Measurements from ENCODE around the gene CKM. TPM values are rescaled to one million over a fixed set of nuclear protein-coding genes. Genes with fewer than 3 reads are reported as not detected.

CKM gene
- total RNA-seq, 1 donor from 2014 or later = not detected

DNA sequence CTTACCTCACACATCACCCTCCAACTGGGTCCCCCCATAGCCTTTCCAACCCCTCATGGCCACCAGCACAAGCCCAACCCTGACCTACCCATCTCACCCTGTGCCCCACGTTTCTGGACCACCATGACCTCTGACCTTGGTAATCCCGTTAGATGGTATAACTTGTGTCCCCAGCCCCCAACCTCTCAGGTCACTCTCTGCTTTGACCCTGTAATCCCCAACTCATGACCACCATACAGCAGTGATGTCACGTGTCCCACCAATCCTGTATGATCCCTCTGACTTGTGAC is 26.4 kb upstream of the CKM start:
- H3K27ac Mint-ChIP-seq = no peak overlapping the region
- no peak for DNase-seq (ENCODE audit: low spot score in 2 of 2, unreplicated experiment in 2 of 2)
- H3K27me3 Mint-ChIP-seq (ENCODE audit: low read depth) = peaks cover 17% of the 10 kb centered on the region
- no peaks in the 10 kb centered on the region for H3K9me3 Mint-ChIP-seq
- peaks cover 3% of the 10 kb centered on the region for H3K4me1 Mint-ChIP-seq
- TF ChIP-seq, protein P1, sequence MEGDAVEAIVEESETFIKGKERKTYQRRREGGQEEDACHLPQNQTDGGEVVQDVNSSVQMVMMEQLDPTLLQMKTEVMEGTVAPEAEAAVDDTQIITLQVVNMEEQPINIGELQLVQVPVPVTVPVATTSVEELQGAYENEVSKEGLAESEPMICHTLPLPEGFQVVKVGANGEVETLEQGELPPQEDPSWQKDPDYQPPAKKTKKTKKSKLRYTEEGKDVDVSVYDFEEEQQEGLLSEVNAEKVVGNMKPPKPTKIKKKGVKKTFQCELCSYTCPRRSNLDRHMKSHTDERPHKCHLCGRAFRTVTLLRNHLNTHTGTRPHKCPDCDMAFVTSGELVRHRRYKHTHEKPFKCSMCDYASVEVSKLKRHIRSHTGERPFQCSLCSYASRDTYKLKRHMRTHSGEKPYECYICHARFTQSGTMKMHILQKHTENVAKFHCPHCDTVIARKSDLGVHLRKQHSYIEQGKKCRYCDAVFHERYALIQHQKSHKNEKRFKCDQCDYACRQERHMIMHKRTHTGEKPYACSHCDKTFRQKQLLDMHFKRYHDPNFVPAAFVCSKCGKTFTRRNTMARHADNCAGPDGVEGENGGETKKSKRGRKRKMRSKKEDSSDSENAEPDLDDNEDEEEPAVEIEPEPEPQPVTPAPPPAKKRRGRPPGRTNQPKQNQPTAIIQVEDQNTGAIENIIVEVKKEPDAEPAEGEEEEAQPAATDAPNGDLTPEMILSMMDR (IDR thresholded peaks at IDR 0.05; ENCODE audit: unreplicated experiment) = no peak
- no peak overlapping the region for H3K4me3 Mint-ChIP-seq
- peaks cover 15% of the 10 kb centered on the region for H3K36me3 Mint-ChIP-seq

GRCh38 chr19:45348367-45349125 is 25.9 kb upstream of the CKM start:
- peaks cover 14% of the 10 kb centered on the region for H3K36me3 Mint-ChIP-seq
- H3K4me3 Mint-ChIP-seq = no peak overlapping the region

GRCh38 chr19:45347570-45348366 is 25.1 kb upstream of the CKM start:
- Mint-ChIP-seq H3K9me3 (no peaks in the 10 kb centered on the region), H3K27me3 (ENCODE audit: low read depth) (peaks cover 20% of the 10 kb centered on the region), H3K4me3 (no peak overlapping the region), H3K4me1 (peaks cover 3% of the 10 kb centered on the region), H3K27ac (no peak overlapping the region), H3K36me3 (peaks cover 10% of the 10 kb centered on the region)
- TF ChIP-seq, protein P1 (IDR thresholded peaks at IDR 0.05; ENCODE audit: unreplicated experiment) = no peak
- no peak for DNase-seq (ENCODE audit: low spot score in 2 of 2, unreplicated experiment in 2 of 2)

More at GRCh38 chr19:45348367-45349125, 25.9 kb upstream of the CKM start:
- no peak for DNase-seq (ENCODE audit: low spot score in 2 of 2, unreplicated experiment in 2 of 2)
- Mint-ChIP-seq H3K27me3 (ENCODE audit: low read depth) (peaks cover 19% of the 10 kb centered on the region), H3K4me1 (peaks cover 3% of the 10 kb centered on the region), H3K27ac (no peak overlapping the region), H3K9me3 (no peaks in the 10 kb centered on the region)
- TF ChIP-seq, protein P1 (IDR thresholded peaks at IDR 0.05; ENCODE audit: unreplicated experiment) = no peak

DNA sequence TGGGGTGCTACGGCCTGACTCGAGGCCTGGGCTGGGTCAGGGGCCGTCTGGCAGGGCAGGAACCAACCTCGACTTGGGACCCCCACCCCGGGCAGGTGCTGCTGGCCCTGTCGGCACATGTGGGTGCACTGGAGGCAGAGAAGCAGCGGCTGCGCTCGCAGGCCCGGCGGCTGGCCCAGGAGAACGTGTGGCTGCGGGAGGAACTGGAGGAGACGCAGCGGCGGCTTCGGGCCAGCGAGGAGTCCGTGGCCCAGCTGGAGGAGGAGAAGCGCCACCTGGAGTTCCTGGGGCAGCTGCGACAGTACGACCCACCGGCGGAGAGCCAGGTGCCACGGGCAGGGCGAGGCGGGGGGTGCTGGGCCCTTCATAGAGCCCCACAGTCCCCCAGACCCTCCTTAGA is 23.8 kb upstream of the CKM start:
- Mint-ChIP-seq H3K4me1 (peaks cover 3% of the 10 kb centered on the region), H3K4me3 (no peak overlapping the region), H3K36me3 (peaks cover 10% of the 10 kb centered on the region), H3K27me3 (ENCODE audit: low read depth) (peaks cover 20% of the 10 kb centered on the region), H3K9me3 (no peaks in the 10 kb centered on the region), H3K27ac (no peak overlapping the region)
- no peak for DNase-seq (ENCODE audit: low spot score in 2 of 2, unreplicated experiment in 2 of 2)
- TF ChIP-seq, protein P1 (IDR thresholded peaks at IDR 0.05; ENCODE audit: unreplicated experiment) = no peak

- peaks cover 8% of the 10 kb centered on the region for H3K36me3 Mint-ChIP-seq
- H3K27ac Mint-ChIP-seq = no peak overlapping the region
- TF ChIP-seq, protein P1 (IDR thresholded peaks at IDR 0.05; ENCODE audit: unreplicated experiment) = no peak
- H3K4me3 Mint-ChIP-seq = no peak overlapping the region
- peaks cover 20% of the 10 kb centered on the region for H3K27me3 Mint-ChIP-seq (ENCODE audit: low read depth)
- no peak for DNase-seq (ENCODE audit: low spot score in 2 of 2, unreplicated experiment in 2 of 2)
- no peaks in the 10 kb centered on the region for H3K9me3 Mint-ChIP-seq
- H3K4me1 Mint-ChIP-seq = peaks cover 3% of the 10 kb centered on the region
These were observed 22.8 kb upstream of the CKM start for GRCh38 chr19:45345506-45345860.

All from mesothelial cell of epicardium (in vitro differentiated cells).